Measurements from ENCODE around the gene CFAP77.

The CFAP77 gene

DNA sequence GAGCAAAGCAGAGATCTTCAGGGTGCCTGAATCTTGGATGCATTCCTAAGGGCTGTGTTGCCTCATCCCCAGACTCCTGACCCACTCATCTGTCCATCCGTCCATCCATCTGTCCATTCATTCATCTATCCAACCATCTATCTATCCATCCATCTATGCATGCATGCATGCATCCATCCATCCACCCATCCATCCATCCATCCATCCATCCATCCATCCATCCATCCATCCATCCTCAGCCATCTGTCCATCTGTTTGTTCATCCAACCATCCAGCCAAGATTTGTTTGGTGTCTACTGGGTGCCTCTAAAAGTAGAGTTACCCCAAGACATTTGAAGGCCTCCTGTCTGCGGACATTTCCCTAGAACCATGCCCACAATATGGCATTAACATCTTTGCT lies 144.7 kb downstream of the CFAP77 start:
- no peak overlapping the region for H3K27ac ChIP-seq
- TF ChIP-seq CTCF (conservative IDR thresholded peaks at IDR 0.05; ENCODE audit: low read depth), result no peak
- DNase-seq (ENCODE audit: low spot score), result no peak
- ChIA-PET POLR2A (ENCODE audit: low non-redundant PET) (no interaction called here), CTCF (no interaction called here)

DNA sequence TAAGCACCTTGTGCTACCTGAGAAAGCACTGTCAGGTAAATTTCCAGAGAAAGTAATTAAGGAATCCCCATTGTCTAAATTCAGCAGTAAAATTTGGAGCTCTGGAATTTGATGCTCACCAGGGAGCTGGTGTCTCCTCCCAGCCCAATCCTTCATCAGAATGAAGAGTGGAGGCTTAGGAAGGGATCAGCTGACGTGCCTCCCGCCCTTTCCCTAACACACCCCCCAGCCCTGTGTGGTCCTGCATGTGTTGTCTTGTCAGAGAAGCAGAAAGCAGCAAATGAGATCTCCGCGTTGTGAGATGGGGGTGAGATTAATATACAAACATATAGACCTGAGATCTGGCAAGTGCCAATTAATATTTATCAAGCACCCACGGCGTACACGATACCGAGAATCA lies 145.5 kb downstream of the CFAP77 start:
- CTCF ChIA-PET, result no interaction called here
- no peak overlapping the region for H3K27ac ChIP-seq
- POLR2A ChIA-PET (ENCODE audit: low non-redundant PET), result no interaction called here
- no peak for DNase-seq (ENCODE audit: low spot score)
- TF ChIP-seq CTCF (conservative IDR thresholded peaks at IDR 0.05; ENCODE audit: low read depth), result no peak

- no peak overlapping the region for H3K27ac ChIP-seq
- TF ChIP-seq CTCF (conservative IDR thresholded peaks at IDR 0.05; ENCODE audit: low read depth), result no peak
- DNase-seq (ENCODE audit: low spot score), result no peak
- CTCF ChIA-PET, result interaction anchor here (1.0 kb wide), 1 partner anchor 18 kb away, joined by 4 read pairs; no protein-coding TSS in a partner anchor
- POLR2A ChIA-PET (ENCODE audit: low non-redundant PET), result no interaction called here
Measured at GRCh38 chr9:132556235-132556634, 146.2 kb downstream of the CFAP77 start.

- no peak for DNase-seq (ENCODE audit: low spot score)
- TF ChIP-seq CTCF (conservative IDR thresholded peaks at IDR 0.05; ENCODE audit: low read depth), result no peak
- CTCF ChIA-PET, result interaction anchor here (1.0 kb wide), 1 partner anchor 18 kb away, joined by 4 read pairs; no protein-coding TSS in a partner anchor
- H3K27ac ChIP-seq, result no peak overlapping the region
- POLR2A ChIA-PET (ENCODE audit: low non-redundant PET), result no interaction called here
Measured at GRCh38 chr9:132556714-132557113, 146.7 kb downstream of the CFAP77 start.

GRCh38 chr9:132557159-132557558 lies 147.1 kb downstream of the CFAP77 start:
- ChIA-PET POLR2A (ENCODE audit: low non-redundant PET) (no interaction called here), CTCF (interaction anchor here (1.0 kb wide), 1 partner anchor 18 kb away, joined by 4 read pairs; no protein-coding TSS in a partner anchor)
- TF ChIP-seq CTCF (conservative IDR thresholded peaks at IDR 0.05; ENCODE audit: low read depth), result no peak
- DNase-seq (ENCODE audit: low spot score), result no peak
- no peak overlapping the region for H3K27ac ChIP-seq

DNA sequence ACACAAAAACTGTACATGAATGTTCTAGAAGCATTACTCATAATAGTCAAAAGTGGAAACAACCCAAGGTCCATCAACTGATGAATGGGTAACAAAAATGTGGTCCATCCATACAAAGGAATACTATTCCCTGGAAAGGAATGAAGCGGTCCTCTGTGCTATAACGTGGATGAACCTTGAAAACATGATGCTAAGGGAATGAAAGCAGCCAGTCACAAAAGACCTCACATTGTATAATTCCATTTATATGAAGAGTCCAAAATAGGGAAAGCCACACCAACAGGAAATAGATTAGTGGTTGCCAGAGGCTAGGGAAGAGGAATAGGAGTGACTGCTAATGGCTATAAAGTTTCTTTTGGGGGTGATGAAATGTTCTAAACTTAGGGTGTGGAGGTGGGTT lies 149.7 kb downstream of the CFAP77 start:
- DNase-seq (ENCODE audit: low spot score), result no peak
- ChIA-PET CTCF (interaction anchor here (0.7 kb wide), 1 partner anchor 10 kb away, joined by 4 read pairs; no protein-coding TSS in a partner anchor), POLR2A (ENCODE audit: low non-redundant PET) (interaction anchor here (0.5 kb wide), 1 partner anchor 146 kb away, joined by 5 read pairs; no protein-coding TSS in a partner anchor)
- no peak for TF ChIP-seq CTCF (conservative IDR thresholded peaks at IDR 0.05; ENCODE audit: low read depth)
- no peak overlapping the region for H3K27ac ChIP-seq

Measured in RWPE1 (cell line).